ENCODE results near the gene CPEB1.

- TF ChIP-seq POLR2A (IDR thresholded peaks at IDR 0.05; ENCODE audit: low read length) (no peak), GATA1 (IDR thresholded peaks at IDR 0.05; ENCODE audit: low read depth, low read length) (no peak)
These were observed 92.3 kb downstream of the CPEB1 start for GRCh38 chr15:82554849-82555248.

Data from erythroblast (primary cell).